ENCODE measurements around the gene MDFI.
A peak's percentile ranks its signal among the peaks of the same experiment; 100 is the strongest.

The MDFI gene

GRCh38 chr6:41680182-41680965 lies 42.1 kb downstream of the MDFI start:
- Histone ChIP-seq H2AFZ (ENCODE audit: low read length) (no peak overlapping the region), H4K20me1 (ENCODE audit: insufficient read depth, low read length) (no peaks in the 10 kb centered on the region), H3K9me2 (ENCODE audit: low read depth, low read length) (no peaks in the 10 kb centered on the region), H3K9me3 (ENCODE audit: low read length) (no peaks in the 10 kb centered on the region), H3K4me2 (ENCODE audit: low read length) (no peak overlapping the region), H3K4me3 (ENCODE audit: low read depth, low read length, poor library complexity, severe bottlenecking) (no peak overlapping the region), H3K27ac (ENCODE audit: low read depth, low read length, poor library complexity, severe bottlenecking) (no peak overlapping the region), H3K36me3 (ENCODE audit: insufficient read depth, low read length) (no peaks in the 10 kb centered on the region), H3F3A (ENCODE audit: insufficient read depth, low read length) (no peaks in the 10 kb centered on the region), H3K9ac (ENCODE audit: low read length) (no peak overlapping the region), H3K79me2 (ENCODE audit: insufficient read depth, low read length) (no peaks in the 10 kb centered on the region), H3K4me1 (ENCODE audit: insufficient read depth, low read length, severe bottlenecking) (peaks cover 16% of the 10 kb centered on the region), H3K27me3 (ENCODE audit: insufficient read depth, low read length) (peaks cover 9% of the 10 kb centered on the region; the same call in 1 of the 2 replicates)
- no peak for TF ChIP-seq CTCF (IDR thresholded peaks at IDR 0.05; ENCODE audit: low read length)
- TF ChIP-seq EZH2 (IDR thresholded peaks at IDR 0.05; ENCODE audit: borderline replicate concordance, low read length), result no peak

GRCh38 chr6:41682056-41682477 lies 43.8 kb downstream of the MDFI start:
- Histone ChIP-seq H3K27me3 (ENCODE audit: insufficient read depth, low read length) (0 out of 2 replicates have a peak, but pooled peaks cover 7% of the 10 kb centered on the region), H3K4me2 (ENCODE audit: low read length) (no peak overlapping the region), H3K4me1 (ENCODE audit: insufficient read depth, low read length, severe bottlenecking) (peaks cover 16% of the 10 kb centered on the region), H3K9ac (ENCODE audit: low read length) (no peak overlapping the region), H3K79me2 (ENCODE audit: insufficient read depth, low read length) (no peaks in the 10 kb centered on the region), H2AFZ (ENCODE audit: low read length) (no peak overlapping the region), H3K9me2 (ENCODE audit: low read depth, low read length) (no peaks in the 10 kb centered on the region), H3K27ac (ENCODE audit: low read depth, low read length, poor library complexity, severe bottlenecking) (no peak overlapping the region), H3K9me3 (ENCODE audit: low read length) (no peaks in the 10 kb centered on the region), H3K36me3 (ENCODE audit: insufficient read depth, low read length) (0 out of 2 replicates have a peak, but pooled peaks cover 7% of the 10 kb centered on the region), H3F3A (ENCODE audit: insufficient read depth, low read length) (no peaks in the 10 kb centered on the region), H4K20me1 (ENCODE audit: insufficient read depth, low read length) (no peaks in the 10 kb centered on the region), H3K4me3 (ENCODE audit: low read depth, low read length, poor library complexity, severe bottlenecking) (no peak overlapping the region)
- TF ChIP-seq EZH2 (IDR thresholded peaks at IDR 0.05; ENCODE audit: borderline replicate concordance, low read length) (no peak), CTCF (IDR thresholded peaks at IDR 0.05; ENCODE audit: low read length) (peak; percentile 82)

- Histone ChIP-seq H3K4me3 (ENCODE audit: low read depth, low read length, poor library complexity, severe bottlenecking) (peak overlapping the region; percentile 42), H3K27ac (ENCODE audit: low read depth, low read length, poor library complexity, severe bottlenecking) (no peak overlapping the region), H3K36me3 (ENCODE audit: insufficient read depth, low read length) (0 out of 2 replicates have a peak, but pooled peaks cover 7% of the 10 kb centered on the region), H3K9ac (ENCODE audit: low read length) (peak overlapping the region; percentile 46; the same call in 1 of the 2 replicates), H3K9me3 (ENCODE audit: low read length) (no peaks in the 10 kb centered on the region), H3K4me1 (ENCODE audit: insufficient read depth, low read length, severe bottlenecking) (peaks cover 16% of the 10 kb centered on the region), H3K4me2 (ENCODE audit: low read length) (peak overlapping the region; percentile 35), H3F3A (ENCODE audit: insufficient read depth, low read length) (no peaks in the 10 kb centered on the region), H3K27me3 (ENCODE audit: insufficient read depth, low read length) (0 out of 2 replicates have a peak, but pooled peaks cover 1% of the 10 kb centered on the region), H2AFZ (ENCODE audit: low read length) (no peak overlapping the region), H3K79me2 (ENCODE audit: insufficient read depth, low read length) (no peaks in the 10 kb centered on the region), H4K20me1 (ENCODE audit: insufficient read depth, low read length) (no peaks in the 10 kb centered on the region), H3K9me2 (ENCODE audit: low read depth, low read length) (no peaks in the 10 kb centered on the region)
- no peak for TF ChIP-seq CTCF (IDR thresholded peaks at IDR 0.05; ENCODE audit: low read length)
- no peak for TF ChIP-seq EZH2 (IDR thresholded peaks at IDR 0.05; ENCODE audit: borderline replicate concordance, low read length)
These were observed 44.4 kb downstream of the MDFI start for GRCh38 chr6:41682497-41683272.

All from OCI-LY1 (cell line).